Thymus (tissue), 2 donors: ENCODE data around the gene CA12. TPM values are rescaled to one million over a fixed set of nuclear protein-coding genes. Genes with fewer than 3 reads are reported as not detected.

Source experiments
- polyA plus RNA-seq: library from polyadenylated mRNA; stranded (reverse); fragments of 200-250 nt; gene quantifications from one replicate; pipeline ENCODE4 v1.2.3, GENCODE V29; 2013
- total RNA-seq: library from RNA; stranded (reverse); fragments of 120-200 nt; gene quantifications from one replicate; pipeline ENCODE4 v1.2.4, GENCODE V29; 2013
- donor health status: healthy.

CA12 gene
- total and polyA plus RNA-seq, 2 donors = 0.09 to 0.16 TPM

Other genes starting within 250 kb of the CA12 start
- 124 TPM for gene RPS27L, start 224.4 kb downstream of the CA12 start, total RNA-seq
- gene RPS27L, start 224.4 kb downstream of the CA12 start, polyA plus RNA-seq = 181 TPM
- 63.9 TPM for gene RAB8B, start 192.2 kb downstream of the CA12 start, total RNA-seq
- 28.5 TPM for gene RAB8B, start 192.2 kb downstream of the CA12 start, polyA plus RNA-seq
- gene APH1B, start 104.2 kb downstream of the CA12 start, total RNA-seq = 11.0 TPM
- 9.5 TPM for gene APH1B, start 104.2 kb downstream of the CA12 start, polyA plus RNA-seq
- gene USP3, start 122.7 kb upstream of the CA12 start, total RNA-seq = 32.6 TPM
- gene USP3, start 122.7 kb upstream of the CA12 start, polyA plus RNA-seq = 57.6 TPM
- gene FBXL22, start 215.5 kb upstream of the CA12 start, total RNA-seq = 0.33 TPM
- 0.68 TPM for gene FBXL22, start 215.5 kb upstream of the CA12 start, polyA plus RNA-seq